H9 (cell line): ENCODE results near the gene LRP8. TPM values are rescaled to one million over a fixed set of nuclear protein-coding genes. Genes with fewer than 3 reads are reported as not detected.

Experiments
- DNase-seq: peaks from one replicate; pipeline ENCODE4 v3.0.0-alpha.2; 2017
- H2AFZ ChIP-seq: one replicate; pipeline ENCODE4 v1.6.1; 2013; ENCODE audit warnings: mild to moderate bottlenecking, low read length, control low read depth, moderate library complexity
- H2AK5ac ChIP-seq: 2 replicates; pipeline ENCODE4 v1.6.1; 2013; ENCODE audit warnings: low read length, control low read depth, mixed read lengths; ENCODE audit not compliant: insufficient read length
- H2BK120ac ChIP-seq: one replicate; pipeline ENCODE4 v1.6.1; 2013; ENCODE audit warnings: low read depth, mild to moderate bottlenecking, low read length, control low read depth, inconsistent platforms; ENCODE audit not compliant: poor library complexity, severe bottlenecking
- H2BK12ac ChIP-seq: 2 replicates; pipeline ENCODE4 v1.6.1; 2013; ENCODE audit warnings: low read length, control low read depth, mixed read lengths, low read depth; ENCODE audit not compliant: insufficient read length
- H2BK15ac ChIP-seq: 2 replicates; pipeline ENCODE4 v1.6.1; 2013; ENCODE audit warnings: low read depth, low read length, control low read depth
- H2BK20ac ChIP-seq: one replicate; pipeline ENCODE4 v1.6.1; 2013; ENCODE audit warnings: low read depth, mild to moderate bottlenecking, low read length, control low read depth, inconsistent platforms; ENCODE audit not compliant: poor library complexity, severe bottlenecking
- H2BK5ac ChIP-seq: 2 replicates; pipeline ENCODE4 v1.6.1; 2013; ENCODE audit warnings: low read length, control low read depth, mixed read lengths; ENCODE audit not compliant: insufficient read length
- H3K14ac ChIP-seq: 2 replicates; pipeline ENCODE4 v1.6.1; 2013; ENCODE audit warnings: low read length, control low read depth; ENCODE audit not compliant: insufficient read depth
- H3K18ac ChIP-seq: 2 replicates; pipeline ENCODE4 v1.6.1; 2013; ENCODE audit warnings: low read depth, mild to moderate bottlenecking, mixed read lengths, low read length, control low read depth; ENCODE audit not compliant: insufficient read length
- H3K23ac ChIP-seq: 2 replicates; pipeline ENCODE4 v1.6.1; 2013; ENCODE audit warnings: low read length, control low read depth, mixed read lengths, low read depth; ENCODE audit not compliant: insufficient read length
- H3K23me2 ChIP-seq: 2 replicates; pipeline ENCODE4 v1.6.1; 2013; ENCODE audit warnings: low read depth, mild to moderate bottlenecking, mixed read lengths, low read length, control low read depth; ENCODE audit not compliant: insufficient read length, poor library complexity, severe bottlenecking
- H3K27ac ChIP-seq: 2 replicates; pipeline ENCODE4 v1.5.1; 2013; ENCODE audit warnings: low read length, control low read depth, mixed read lengths, low read depth; ENCODE audit not compliant: insufficient read length
- H3K27me3 ChIP-seq: 2 replicates; pipeline ENCODE4 v1.6.1; 2013; ENCODE audit warnings: low read length, control low read depth, inconsistent platforms; ENCODE audit not compliant: insufficient read depth
- H3K4ac ChIP-seq: 2 replicates; pipeline ENCODE4 v1.6.1; 2013; ENCODE audit warnings: low read depth, mild to moderate bottlenecking, control low read depth, inconsistent platforms, low read length, moderate library complexity
- H3K4me1 ChIP-seq: 2 replicates; pipeline ENCODE4 v1.6.1; 2013; ENCODE audit warnings: low read length, control low read depth, inconsistent platforms; ENCODE audit not compliant: insufficient read depth
- H3K4me2 ChIP-seq: 2 replicates; pipeline ENCODE4 v1.6.1; 2013; ENCODE audit warnings: low read length, control low read depth, mixed read lengths; ENCODE audit not compliant: insufficient read length, insufficient read depth
- H3K56ac ChIP-seq: 2 replicates; pipeline ENCODE4 v1.6.1; 2013; ENCODE audit warnings: low read depth, mild to moderate bottlenecking, mixed read lengths, low read length, control low read depth; ENCODE audit not compliant: insufficient read length
- H3K79me1 ChIP-seq: 2 replicates; pipeline ENCODE4 v1.6.1; 2013; ENCODE audit warnings: low read depth, mild to moderate bottlenecking, moderate library complexity, low read length, control low read depth, inconsistent platforms; ENCODE audit not compliant: insufficient read depth, poor library complexity, severe bottlenecking
- H3K79me2 ChIP-seq: 2 replicates; pipeline ENCODE4 v1.6.1; 2013; ENCODE audit warnings: low read length, control low read depth, inconsistent platforms; ENCODE audit not compliant: insufficient read depth
- H3K9ac ChIP-seq: 2 replicates; pipeline ENCODE4 v1.6.1; 2013; ENCODE audit warnings: low read length, control low read depth, mixed read lengths; ENCODE audit not compliant: insufficient read length; ENCODE audit errors: extremely low read depth
- H3K9me3 ChIP-seq: one replicate; pipeline ENCODE4 v1.6.1; 2013; ENCODE audit warnings: low read depth, low read length, inconsistent platforms; ENCODE audit not compliant: control insufficient read depth
- H3T11ph ChIP-seq: one replicate; pipeline ENCODE4 v1.6.1; 2013; ENCODE audit warnings: mild to moderate bottlenecking, low read length, control low read depth, inconsistent platforms
- H4K20me1 ChIP-seq: one replicate; pipeline ENCODE4 v1.6.1; 2013; ENCODE audit not compliant: control insufficient read depth, insufficient read length, insufficient read depth
- H4K5ac ChIP-seq: 2 replicates; pipeline ENCODE4 v1.6.1; 2013; ENCODE audit warnings: low read depth, mild to moderate bottlenecking, mixed read lengths, low read length, control low read depth; ENCODE audit not compliant: insufficient read length
- H4K8ac ChIP-seq: replicated peaks from 2 replicates; pipeline ENCODE4 v1.6.1; 2013; ENCODE audit warnings: low read length, control low read depth, mixed read lengths, low read depth; ENCODE audit not compliant: insufficient read length
- H4K91ac ChIP-seq: 2 replicates; pipeline ENCODE4 v1.6.1; 2013; ENCODE audit warnings: low read depth, mild to moderate bottlenecking, moderate library complexity, mixed read lengths, low read length, control low read depth; ENCODE audit not compliant: insufficient read length
- H3K27ac Mint-ChIP-seq, 3 experiments: 2 replicates in 2 of 3; 3 replicates in 1 of 3; pipeline ENCODE4 v1.8.0; 2020 to 2021; ENCODE audit warnings: mixed read lengths in 3 of 3, mild to moderate bottlenecking in 1 of 3, moderate library complexity in 1 of 3
- H3K27me3 Mint-ChIP-seq: 2 replicates; pipeline ENCODE4 v1.8.0; 2021; ENCODE audit warnings: low read depth, mild to moderate bottlenecking, moderate library complexity, mixed read lengths
- H3K36me3 Mint-ChIP-seq, 3 experiments: 2 replicates in 2 of 3; 3 replicates in 1 of 3; pipeline ENCODE4 v1.8.0; 2020 to 2021; ENCODE audit warnings: low read depth in 3 of 3, mixed read lengths in 3 of 3; ENCODE audit not compliant: insufficient read depth in 1 of 3
- H3K4me1 Mint-ChIP-seq, 2 experiments: 2 replicates each; pipeline ENCODE4 v1.8.0; 2020; ENCODE audit warnings: mixed read lengths in 2 of 2
- H3K4me3 Mint-ChIP-seq, 2 experiments: 2 replicates in 1 of 2; 3 replicates in 1 of 2; pipeline ENCODE4 v1.8.0; 2020 to 2021; ENCODE audit warnings: mild to moderate bottlenecking in 2 of 2, mixed read lengths in 2 of 2, moderate library complexity in 1 of 2
- H3K9me3 Mint-ChIP-seq, 2 experiments: 2 replicates in 1 of 2; 3 replicates in 1 of 2; pipeline ENCODE4 v1.8.0; 2020; ENCODE audit warnings: mild to moderate bottlenecking in 2 of 2, mixed read lengths in 2 of 2, moderate library complexity in 1 of 2
- CTCF ChIP-seq: fragments of 200-600 bp; sonication (generic); conservative IDR thresholded peaks from 3 replicates; pipeline ENCODE4 v1.8.0; 2021; ENCODE audit warnings: antibody characterized with exemption, mild to moderate bottlenecking
- WGBS: extraction: QIAGEN DNeasy Blood & Tissue Kit; methylation state at CpG from one replicate; pipeline ENCODE4 v1.1.7; 2013; ENCODE audit warnings: missing lambda C conversion rate, low lambda C conversion rate, mixed read lengths; ENCODE audit not compliant: insufficient read length; ENCODE audit errors: extremely low coverage; 5-methylcytosine and 5-hydroxymethylcytosine counted together
- total RNA-seq: library from RNA; stranded (reverse); gene quantifications from 2 replicates; pipeline ENCODE4 v1.2.1, GENCODE V29; 2021

LRP8 gene
- total RNA-seq, 1 experiment from 2014 or later, result 78.6 TPM

GRCh38 chr1:53304527-53304926 is 23.3 kb downstream of the LRP8 start:
- Histone ChIP-seq H3K27me3 (no peaks in the 10 kb centered on the region), H2BK120ac (no peak overlapping the region), H2BK20ac (no peak overlapping the region), H4K5ac (no peak overlapping the region), H3K18ac (no peak overlapping the region), H4K20me1 (peaks cover 3% of the 10 kb centered on the region), H3K23me2 (no peaks in the 10 kb centered on the region), H3K4me2 (no peak overlapping the region), H4K91ac (no peak overlapping the region), H3K56ac (no peak overlapping the region), H3T11ph (no peak overlapping the region), H2BK12ac (no peak overlapping the region), H3K14ac (no peak overlapping the region), H3K79me2 (peaks cover 6% of the 10 kb centered on the region; the same call in 1 of the 2 replicates), H4K8ac (no peak overlapping the region), H2AK5ac (no peak overlapping the region), H3K27ac (no peak overlapping the region), H2BK5ac (no peak overlapping the region), H2BK15ac (no peak overlapping the region), H3K79me1 (no peaks in the 10 kb centered on the region), H3K9me3 (no peaks in the 10 kb centered on the region), H3K4me1 (no peaks in the 10 kb centered on the region), H3K4ac (no peak overlapping the region), H2AFZ (no peak overlapping the region), H3K23ac (no peak overlapping the region), H3K9ac (no peak overlapping the region)
- DNase-seq, result no peak
- peaks cover 27 to 34% of the 10 kb centered on the region in 2 experiments for H3K4me1 Mint-ChIP-seq
- no peaks in the 10 kb centered on the region for H3K9me3 Mint-ChIP-seq
- H3K36me3 Mint-ChIP-seq, result peaks cover 8 to 40% (median 16%) of the 10 kb centered on the region in 3 experiments; a peak in 6 of 7 replicates
- H3K4me3 Mint-ChIP-seq, result no peak overlapping the region
- H3K27ac Mint-ChIP-seq, result peak overlapping the region in 1 of 3 experiments; percentile 91; a peak in 2 of 7 replicates
- H3K27me3 Mint-ChIP-seq, result no peaks in the 10 kb centered on the region
- no CpG with 5 or more reads among the region's 7 CpGs for WGBS
- TF ChIP-seq CTCF, result no peak
